ES-I3 (cell line): ENCODE measurements around the gene ATN1.

ENCODE experiments used
- H3K36me3 ChIP-seq: 2 replicates; pipeline ENCODE4 v1.6.1; 2013; ENCODE audit warnings: mild to moderate bottlenecking, low read length, control low read depth, moderate library complexity; ENCODE audit not compliant: insufficient read depth
- H3K4me1 ChIP-seq: 2 replicates; pipeline ENCODE4 v1.6.1; 2013; ENCODE audit warnings: mild to moderate bottlenecking, control low read depth, low read length; ENCODE audit not compliant: insufficient read depth
- H3K9ac ChIP-seq: 2 replicates; pipeline ENCODE4 v1.6.1; 2013; ENCODE audit warnings: low read depth, mild to moderate bottlenecking, low read length, moderate library complexity
- H3K9me3 ChIP-seq: 2 replicates; pipeline ENCODE4 v1.6.1; 2013; ENCODE audit warnings: mild to moderate bottlenecking, low read length, moderate library complexity; ENCODE audit not compliant: control insufficient read depth, insufficient read depth

ATN1 gene

GRCh38 chr12:6950811-6951540 lies 23.2 kb downstream of the ATN1 start, which contains the start of gene PTPN6:
Gene PTPN6 (plus strand): TSS chr12:6951356. CDS start chr12:6951513, 157 bp downstream.
- Histone ChIP-seq H3K9ac (no peak within 1 kb of the TSS), H3K36me3 (no peaks in the 10 kb centered on the region), H3K9me3 (no peaks in the 10 kb centered on the region), H3K4me1 (peaks cover 32% of the 10 kb centered on the region)

- no peaks in the 10 kb centered on the region for H3K36me3 ChIP-seq
- no peaks in the 10 kb centered on the region for H3K9me3 ChIP-seq
- H3K9ac ChIP-seq, result no peak overlapping the region
- H3K4me1 ChIP-seq, result peaks cover 32% of the 10 kb centered on the region
Measured at GRCh38 chr12:6951551-6952120, 23.9 kb downstream of the ATN1 start.

GRCh38 chr12:6952121-6952862 lies 24.5 kb downstream of the ATN1 start:
- H3K9ac ChIP-seq, result no peak overlapping the region
- no peaks in the 10 kb centered on the region for H3K36me3 ChIP-seq
- H3K4me1 ChIP-seq, result peaks cover 32% of the 10 kb centered on the region
- H3K9me3 ChIP-seq, result no peaks in the 10 kb centered on the region

- no peaks in the 10 kb centered on the region for H3K9me3 ChIP-seq
- H3K36me3 ChIP-seq, result no peaks in the 10 kb centered on the region
- no peak overlapping the region for H3K9ac ChIP-seq
- H3K4me1 ChIP-seq, result peaks cover 32% of the 10 kb centered on the region
Measured at GRCh38 chr12:6952863-6953441, 25.2 kb downstream of the ATN1 start.

GRCh38 chr12:6953442-6954315 lies 25.9 kb downstream of the ATN1 start:
- Histone ChIP-seq H3K9me3 (no peaks in the 10 kb centered on the region), H3K9ac (no peak overlapping the region; the same call in 1 of the 2 replicates), H3K4me1 (peaks cover 32% of the 10 kb centered on the region), H3K36me3 (no peaks in the 10 kb centered on the region)

- H3K4me1 ChIP-seq, result peaks cover 32% of the 10 kb centered on the region
- H3K9me3 ChIP-seq, result no peaks in the 10 kb centered on the region
- H3K36me3 ChIP-seq, result no peaks in the 10 kb centered on the region
- H3K9ac ChIP-seq, result no peak overlapping the region
Measured at GRCh38 chr12:6954316-6955107, 26.8 kb downstream of the ATN1 start.

- Histone ChIP-seq H3K4me1 (peaks cover 32% of the 10 kb centered on the region), H3K9me3 (no peaks in the 10 kb centered on the region), H3K36me3 (no peaks in the 10 kb centered on the region), H3K9ac (no peak overlapping the region)
Measured at GRCh38 chr12:6955108-6956020, 27.6 kb downstream of the ATN1 start.

GRCh38 chr12:6956021-6956727 lies 28.4 kb downstream of the ATN1 start:
- peaks cover 29% of the 10 kb centered on the region for H3K4me1 ChIP-seq
- no peak overlapping the region for H3K9ac ChIP-seq
- H3K9me3 ChIP-seq, result no peaks in the 10 kb centered on the region
- H3K36me3 ChIP-seq, result no peaks in the 10 kb centered on the region

GRCh38 chr12:6957151-6957701 lies 29.5 kb downstream of the ATN1 start:
- Histone ChIP-seq H3K9ac (no peak overlapping the region), H3K36me3 (no peaks in the 10 kb centered on the region), H3K9me3 (no peaks in the 10 kb centered on the region), H3K4me1 (peaks cover 23% of the 10 kb centered on the region)

GRCh38 chr12:6957741-6958608 lies 30.2 kb downstream of the ATN1 start:
- Histone ChIP-seq H3K36me3 (no peaks in the 10 kb centered on the region), H3K9ac (no peak overlapping the region; the same call in 1 of the 2 replicates), H3K9me3 (no peaks in the 10 kb centered on the region), H3K4me1 (peaks cover 23% of the 10 kb centered on the region)

GRCh38 chr12:6958609-6959057 lies 30.9 kb downstream of the ATN1 start:
- Histone ChIP-seq H3K4me1 (peaks cover 16% of the 10 kb centered on the region), H3K36me3 (no peaks in the 10 kb centered on the region), H3K9ac (no peak overlapping the region)

More at GRCh38 chr12:6958609-6959057, 30.9 kb downstream of the ATN1 start:
- no peaks in the 10 kb centered on the region for H3K9me3 ChIP-seq
